Adrenal gland (tissue), 12 donors: Measurements from ENCODE around the gene LRRC73. TPM values are rescaled to one million over a fixed set of nuclear protein-coding genes. Genes with fewer than 3 reads are reported as not detected.

ENCODE experiments used
- DNase-seq, 7 donors: peaks; one replicate each; pipeline ENCODE4 v3.0.0-alpha.2; 2019 to 2020
- H3K27ac ChIP-seq, 5 donors: fragments of 200-600 bp; sonication (generic) in 4 of 5; 1 replicate in 3 of 5; 2 replicates in 2 of 5; pipeline versions ENCODE4 v1.5.1 to v1.8.0; 2016 to 2020; ENCODE audit warnings: mild to moderate bottlenecking in 1 of 5
- H3K27me3 ChIP-seq: fragments of 200-600 bp; 2 replicates; pipeline ENCODE4 v1.8.0; 2021
- H3K36me3 ChIP-seq, 2 donors: fragments of 200-600 bp; replicated peaks in 1 of 2; 1 replicate in 1 of 2; 2 replicates in 1 of 2; pipeline versions ENCODE4 v1.5.1 to v1.8.0; 2018 to 2022
- H3K4me1 ChIP-seq, 2 donors: fragments of 200-600 bp; replicated peaks in 1 of 2; 1 replicate in 1 of 2; 2 replicates in 1 of 2; pipeline versions ENCODE4 v1.5.1 to v1.8.0; 2018 to 2021
- H3K4me3 ChIP-seq, 4 donors: fragments of 200-600 bp; sonication (generic) in 3 of 4; one replicate each; pipeline ENCODE4 v1.5.1; 2016 to 2018
- H3K9me3 ChIP-seq, 3 donors: fragments of 200-600 bp; sonication (generic) in 1 of 3; replicated peaks in 1 of 3; 1 replicate in 2 of 3; 2 replicates in 1 of 3; pipeline versions ENCODE4 v1.5.1 to v1.8.0; 2016 to 2021
- CTCF ChIP-seq, 6 experiments: fragments of 450-650 bp in 4 of 6; fragments of 200-600 bp in 2 of 6; sonication (generic) in 1 of 6; IDR thresholded peaks; 1 replicate in 5 of 6; 2 replicates in 1 of 6; pipeline versions ENCODE4 v1.5.1 to v1.8.0; 2016 to 2021; ENCODE audit warnings: antibody characterized with exemption in 6 of 6, mild to moderate bottlenecking in 2 of 6, moderate library complexity in 1 of 6
- POLR2A ChIP-seq, 2 donors: fragments of 450-650 bp; IDR thresholded peaks; one replicate each; pipeline ENCODE4 v1.6.1; 2017; ENCODE audit warnings: antibody characterized with exemption in 2 of 2, mild to moderate bottlenecking in 2 of 2, moderate library complexity in 1 of 2
- WGBS, 4 donors: extraction: QIAGEN DNeasy Blood & Tissue Kit in 2 of 4; methylation state at CpG; one replicate each; pipeline versions ENCODE4 v1.1.5 to v1.1.7; 2013 to 2017; 5-methylcytosine and 5-hydroxymethylcytosine counted together
- intact Hi-C, 2 donors: fragments of 100-400 bp; cut with DNase I; formaldehyde crosslinking; loops; one replicate each; pipeline versions ENCODE4 v1.14.1 to v1.15.0; 2022 to 2023
- polyA plus RNA-seq, 3 donors: library from polyadenylated mRNA; stranded (reverse); fragments of 200-250 nt in 2 of 3; fragments of 350-450 nt in 1 of 3; fragmentation: Illumina TruSeq in 1 of 3; extraction: RNeasy Lipid Tissue Mini Kit (QIAGEN cat#74804) in 1 of 3; gene quantifications; one replicate each; pipeline ENCODE4 v1.2.3, GENCODE V29; 2013 to 2014
- total RNA-seq, 9 donors: library from RNA; depleted of rRNA in 4 of 9; stranded (reverse); fragments of >200 nt in 4 of 9; fragments of 120-200 nt in 1 of 9; fragmentation: NEBNext Ultra II Directional in 1 of 9; extraction: Animal tissue kit (Norgen Biotek cat#: 25700) in 1 of 9; gene quantifications; one replicate each; pipeline versions ENCODE4 v1.1.0 to v1.2.4, GENCODE V29; 2013 to 2023
- donor health status: healthy with polysubstance abuse.
- donor health status: Bipolar disorder and iron deficiency.
- donor health status: DM: yes; HTN: yes; CAD: no.
- donor health status: DM: no; HTN: no; CAD: no.
- donor health status: DM: no; HTN: no; CAD: no.
- donor health status: DM: yes; HTN: yes; CAD: no.

Gene LRRC73
- total and polyA plus RNA-seq, 12 donors: 1.4 to 15.0 (median 4.1) TPM

- Histone ChIP-seq H3K4me3 (no peak overlapping the region), H3K27ac (no peak overlapping the region), H3K4me1 (no peaks in the 10 kb centered on the region), H3K27me3 (no peaks in the 10 kb centered on the region), H3K9me3 (no peaks in the 10 kb centered on the region), H3K36me3 (no peaks in the 10 kb centered on the region)
- intact Hi-C loops: no loop called here
- WGBS, 4 donors: 86 to 96% (median 92%) methylated on average over 4 of the region's 4 CpGs
- no peak for DNase-seq
- no peak for TF ChIP-seq POLR2A (IDR thresholded peaks at IDR 0.05)
- TF ChIP-seq CTCF (IDR thresholded peaks at IDR 0.05): no peak
These were observed 37.6 kb downstream of the LRRC73 start for GRCh38 chr6:43472515-43472914.

GRCh38 chr6:43471399-43471798 is 38.7 kb downstream of the LRRC73 start:
- no peak overlapping the region for H3K27ac ChIP-seq
- H3K27me3 ChIP-seq: no peaks in the 10 kb centered on the region
- TF ChIP-seq POLR2A (IDR thresholded peaks at IDR 0.05) (no peak), CTCF (IDR thresholded peaks at IDR 0.05) (no peak)
- no peaks in the 10 kb centered on the region for H3K36me3 ChIP-seq
- WGBS, 4 donors: 61 to 82% (median 72%) methylated on average over 1 of the region's 1 CpG; no CpG with 5 or more reads in 1 of the 4 donors
- no peaks in the 10 kb centered on the region for H3K4me1 ChIP-seq
- H3K4me3 ChIP-seq: no peak overlapping the region
- H3K9me3 ChIP-seq: no peaks in the 10 kb centered on the region
- intact Hi-C loops: no loop called here
- DNase-seq: no peak

GRCh38 chr6:43469947-43470346 is 40.2 kb downstream of the LRRC73 start:
- intact Hi-C loops: no loop called here
- WGBS, 4 donors: 73 to 90% (median 87%) methylated on average over 5 to 7 of the region's 7 CpGs

More at GRCh38 chr6:43469947-43470346, 40.2 kb downstream of the LRRC73 start:
- no peak for DNase-seq
- Histone ChIP-seq H3K9me3 (no peaks in the 10 kb centered on the region), H3K4me1 (no peaks in the 10 kb centered on the region), H3K27ac (no peak overlapping the region), H3K4me3 (no peak overlapping the region), H3K27me3 (no peaks in the 10 kb centered on the region), H3K36me3 (no peaks in the 10 kb centered on the region)
- TF ChIP-seq CTCF (IDR thresholded peaks at IDR 0.05): no peak
- TF ChIP-seq POLR2A (IDR thresholded peaks at IDR 0.05): no peak
